Suprapubic skin (tissue), 3 donors: ENCODE measurements around the gene HYLS1.

Experiments
- CTCF ChIP-seq, 2 donors: fragments of 200-600 bp in 1 of 2; fragments of 450-650 bp in 1 of 2; sonication (generic) in 1 of 2; IDR thresholded peaks; one replicate each; pipeline ENCODE4 v1.5.1; 2016 to 2019; ENCODE audit warnings: antibody characterized with exemption in 2 of 2, mild to moderate bottlenecking in 1 of 2, moderate library complexity in 1 of 2
- POLR2A ChIP-seq, 2 donors: fragments of 450-650 bp; IDR thresholded peaks; one replicate each; pipeline ENCODE4 v1.6.1; 2017; ENCODE audit warnings: antibody characterized with exemption in 2 of 2, mild to moderate bottlenecking in 2 of 2, moderate library complexity in 2 of 2

- TF ChIP-seq CTCF (IDR thresholded peaks at IDR 0.05) (no peak), POLR2A (IDR thresholded peaks at IDR 0.05) (no peak)
These were observed 57.0 kb downstream of the HYLS1 start for GRCh38 chr11:125944350-125945010.
